SH-SY5Y (cell line): ENCODE results near the gene FGFR4.

Experiments
- GATA2 ChIP-seq: IDR thresholded peaks from 2 replicates; pipeline ENCODE4 v1.6.1; 2011; ENCODE audit warnings: mild to moderate bottlenecking, low read depth, low read length
- GATA3 ChIP-seq: IDR thresholded peaks from 2 replicates; pipeline ENCODE4 v1.6.1; 2011; ENCODE audit warnings: low read depth, mild to moderate bottlenecking, low read length, moderate library complexity

DNA sequence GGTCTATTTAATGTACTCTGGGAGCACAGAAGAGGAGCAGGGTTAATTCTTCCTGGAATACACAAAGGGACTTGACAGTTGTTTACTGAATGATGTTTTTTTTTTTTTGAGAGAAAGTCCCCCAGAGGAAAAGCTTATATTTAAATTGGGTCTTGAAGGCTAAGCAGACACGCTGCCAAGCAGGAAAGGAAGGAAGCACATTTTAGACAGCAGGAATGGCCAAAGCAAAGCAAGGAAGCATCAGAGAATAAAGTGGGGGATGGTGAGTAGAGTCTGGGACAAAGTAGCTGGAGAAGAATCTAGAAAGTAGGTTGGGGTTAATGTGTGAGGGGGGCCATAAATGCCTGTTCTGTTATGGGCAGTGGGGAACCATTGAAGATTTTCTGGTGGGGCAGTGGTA lies 42.8 kb upstream of the FGFR4 start:
- TF ChIP-seq GATA3, result no peak
- TF ChIP-seq GATA2, result no peak
